ENCODE results near the gene FLG2.

GRCh38 chr1:152309955-152310354 is 49.9 kb downstream of the FLG2 start:
- no peak for TF ChIP-seq USF2 (IDR thresholded peaks at IDR 0.05; ENCODE audit: low read length)
- no peak for TF ChIP-seq SP1 (IDR thresholded peaks at IDR 0.05; ENCODE audit: low read depth, low read length)
- no peak for TF ChIP-seq JUN (IDR thresholded peaks at IDR 0.05; ENCODE audit: low read depth, low read length)
- no peak for TF ChIP-seq CHD1 (IDR thresholded peaks at IDR 0.05; ENCODE audit: low read depth, low read length)
- no peak for TF ChIP-seq CTCF (IDR thresholded peaks at IDR 0.05; ENCODE audit: control extremely low read depth in 1 of 3, insufficient read depth in 1 of 3, low read depth in 1 of 3, low read length in 3 of 3)
- TF ChIP-seq SRF (IDR thresholded peaks at IDR 0.05; ENCODE audit: low read depth, low read length): no peak
- no peak for TF ChIP-seq CHD2 (IDR thresholded peaks at IDR 0.05; ENCODE audit: low read length)
- no peak for TF ChIP-seq EZH2 (IDR thresholded peaks at IDR 0.05; ENCODE audit: low read depth, low read length, severe bottlenecking)
- no peak for TF ChIP-seq EGR1 (IDR thresholded peaks at IDR 0.05; ENCODE audit: borderline replicate concordance, low read depth, low read length)
- TF ChIP-seq TAF7 (optimal IDR thresholded peaks at IDR 0.05; ENCODE audit: borderline replicate concordance, low read depth, low read length): no peak
- no peak for TF ChIP-seq EP300 (IDR thresholded peaks at IDR 0.05; ENCODE audit: borderline replicate concordance in 1 of 2, low read depth in 2 of 2, low read length in 2 of 2)
